ENCODE results near the gene PKLR.

The PKLR gene

DNA sequence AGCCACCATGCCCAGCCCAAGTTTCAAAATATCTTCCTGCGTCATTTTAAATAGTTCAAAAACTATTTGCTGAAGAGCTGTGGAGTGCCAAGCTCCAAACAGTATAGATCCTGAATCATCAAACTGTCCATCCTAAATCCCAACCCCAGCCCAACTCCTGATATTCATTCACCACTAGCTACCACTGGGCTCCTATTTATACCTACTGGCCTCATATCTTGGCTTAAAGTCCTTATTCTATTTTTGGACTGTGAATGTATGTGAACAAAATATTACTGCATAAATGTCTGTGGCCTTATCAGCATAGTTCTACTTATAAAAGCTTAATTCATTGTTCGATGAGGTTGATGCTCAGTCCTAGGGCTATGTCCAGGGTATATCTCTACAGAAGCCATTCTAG lies 33.9 kb downstream of the PKLR start:
- Mint-ChIP-seq H3K27me3 (no peaks in the 10 kb centered on the region), H3K4me1 (peaks cover 10% of the 10 kb centered on the region), H3K4me3 (no peak overlapping the region), H3K27ac (no peak overlapping the region), H3K9me3 (no peaks in the 10 kb centered on the region), H3K36me3 (peaks cover 25% of the 10 kb centered on the region)
- ATAC-seq (ENCODE audit: low read depth) = no peak
- no peak for DNase-seq (ENCODE audit: low spot score in 2 of 2)

GRCh38 chr1:155266553-155266952 lies 34.7 kb downstream of the PKLR start:
- DNase-seq (ENCODE audit: low spot score in 2 of 2) (no peak), ATAC-seq (ENCODE audit: low read depth) (no peak)
- H3K27me3 Mint-ChIP-seq = no peaks in the 10 kb centered on the region
- peaks cover 25% of the 10 kb centered on the region for H3K36me3 Mint-ChIP-seq
- no peaks in the 10 kb centered on the region for H3K9me3 Mint-ChIP-seq
- H3K4me1 Mint-ChIP-seq = peaks cover 10% of the 10 kb centered on the region
- no peak overlapping the region for H3K4me3 Mint-ChIP-seq
- no peak overlapping the region for H3K27ac Mint-ChIP-seq

GRCh38 chr1:155263067-155263466 lies 38.2 kb downstream of the PKLR start:
- DNase-seq (ENCODE audit: low spot score in 2 of 2) (no peak), ATAC-seq (ENCODE audit: low read depth) (no peak)
- Mint-ChIP-seq H3K9me3 (no peaks in the 10 kb centered on the region), H3K27ac (peak overlapping the region; percentile 78), H3K27me3 (no peaks in the 10 kb centered on the region), H3K36me3 (peaks cover 24% of the 10 kb centered on the region), H3K4me3 (peak overlapping the region; percentile 92), H3K4me1 (peaks cover 18% of the 10 kb centered on the region)

GRCh38 chr1:155261852-155262673 lies 39.2 kb downstream of the PKLR start, which contains the start of gene SCAMP3:
Gene SCAMP3, minus strand, starts transcription at chr1:155262360. Its CDS starts 209 bp downstream, at chr1:155262151.
- Mint-ChIP-seq H3K4me3 (peak within 1 kb of the TSS; percentile 92), H3K27ac (peak within 1 kb of the TSS; percentile 78), H3K9me3 (no peaks in the 10 kb centered on the region), H3K27me3 (no peaks in the 10 kb centered on the region), H3K36me3 (peaks cover 27% of the 10 kb centered on the region), H3K4me1 (peaks cover 17% of the 10 kb centered on the region)
- ATAC-seq (ENCODE audit: low read depth) = peak; percentile 99
- peak; percentile 72 to 74 for DNase-seq (ENCODE audit: low spot score in 2 of 2)

- ATAC-seq (ENCODE audit: low read depth) = no peak
- no peak for DNase-seq (ENCODE audit: low spot score in 2 of 2)
- Mint-ChIP-seq H3K27ac (peak overlapping the region; percentile 78), H3K27me3 (no peaks in the 10 kb centered on the region), H3K4me3 (peak overlapping the region; percentile 92), H3K36me3 (peaks cover 27% of the 10 kb centered on the region), H3K9me3 (no peaks in the 10 kb centered on the region), H3K4me1 (peaks cover 23% of the 10 kb centered on the region)
Measured at GRCh38 chr1:155261493-155261851, 39.8 kb downstream of the PKLR start.

GRCh38 chr1:155260276-155260675 lies 41.0 kb downstream of the PKLR start:
- Mint-ChIP-seq H3K4me1 (peaks cover 30% of the 10 kb centered on the region), H3K4me3 (peak overlapping the region; percentile 19), H3K27ac (peak overlapping the region; percentile 25), H3K27me3 (no peaks in the 10 kb centered on the region), H3K9me3 (no peaks in the 10 kb centered on the region), H3K36me3 (peaks cover 23% of the 10 kb centered on the region)
- no peak for ATAC-seq (ENCODE audit: low read depth)
- DNase-seq (ENCODE audit: low spot score in 2 of 2) = no peak

DNA sequence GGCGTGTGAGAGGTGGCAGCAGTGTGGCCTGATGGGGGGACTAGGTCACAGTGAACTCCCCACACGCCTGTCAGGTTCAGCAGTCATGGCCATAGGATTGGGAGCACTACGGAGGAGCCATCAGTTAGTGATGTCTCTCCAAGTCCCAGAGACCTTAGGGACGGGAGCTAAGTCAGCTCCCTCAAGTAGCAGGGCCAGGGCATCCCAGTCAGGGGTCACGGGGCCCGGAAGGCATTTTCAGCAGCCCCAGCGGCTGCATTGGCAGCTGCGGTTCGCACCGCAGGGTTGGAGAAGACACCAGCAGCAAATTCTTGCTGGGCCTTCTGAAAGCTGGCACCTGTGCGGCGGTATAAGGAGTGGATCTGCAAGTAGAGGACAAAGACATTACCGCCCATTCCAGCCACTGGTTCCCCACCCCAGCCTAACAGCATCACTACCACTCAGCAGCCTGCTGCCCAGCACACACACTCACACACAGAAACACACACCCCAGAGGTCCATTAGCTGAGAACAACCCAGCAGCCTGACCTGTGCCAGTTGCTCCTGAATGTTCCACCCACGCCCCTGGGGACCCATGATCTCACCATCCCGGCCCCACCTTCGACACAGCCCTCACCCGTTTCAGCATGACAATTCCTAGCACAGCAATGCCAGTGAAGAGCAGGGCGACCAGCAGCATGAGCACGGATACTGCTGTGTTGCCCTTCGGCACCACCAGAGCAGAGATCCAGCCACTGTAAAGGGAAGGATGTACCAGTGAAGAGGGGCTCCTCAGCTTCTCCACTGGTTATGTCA lies 45.0 kb downstream of the PKLR start:
- no peak overlapping the region for H3K27ac Mint-ChIP-seq
- DNase-seq (ENCODE audit: low spot score in 2 of 2) = no peak
- peak overlapping the region; percentile 90 for H3K4me3 Mint-ChIP-seq
- H3K9me3 Mint-ChIP-seq = no peaks in the 10 kb centered on the region
- ATAC-seq (ENCODE audit: low read depth) = no peak
- no peaks in the 10 kb centered on the region for H3K27me3 Mint-ChIP-seq
- peaks cover 39% of the 10 kb centered on the region for H3K4me1 Mint-ChIP-seq
- peaks cover 16% of the 10 kb centered on the region for H3K36me3 Mint-ChIP-seq

GRCh38 chr1:155255243-155256007 lies 45.8 kb downstream of the PKLR start, which contains the start of gene ENTREP3:
Gene ENTREP3, minus strand, starts transcription at chr1:155255483. Its CDS starts 606 bp downstream, at chr1:155254877.
- H3K27me3 Mint-ChIP-seq = no peaks in the 10 kb centered on the region
- H3K4me3 Mint-ChIP-seq = peak within 1 kb of the TSS; percentile 90
- H3K9me3 Mint-ChIP-seq = no peaks in the 10 kb centered on the region
- peaks cover 35% of the 10 kb centered on the region for H3K4me1 Mint-ChIP-seq
- peak; percentile 63 for ATAC-seq (ENCODE audit: low read depth)
- peak within 1 kb of the TSS; percentile 81 for H3K27ac Mint-ChIP-seq
- peak; percentile 54 to 62 for DNase-seq (ENCODE audit: low spot score in 2 of 2)
- peaks cover 14% of the 10 kb centered on the region for H3K36me3 Mint-ChIP-seq

DNA sequence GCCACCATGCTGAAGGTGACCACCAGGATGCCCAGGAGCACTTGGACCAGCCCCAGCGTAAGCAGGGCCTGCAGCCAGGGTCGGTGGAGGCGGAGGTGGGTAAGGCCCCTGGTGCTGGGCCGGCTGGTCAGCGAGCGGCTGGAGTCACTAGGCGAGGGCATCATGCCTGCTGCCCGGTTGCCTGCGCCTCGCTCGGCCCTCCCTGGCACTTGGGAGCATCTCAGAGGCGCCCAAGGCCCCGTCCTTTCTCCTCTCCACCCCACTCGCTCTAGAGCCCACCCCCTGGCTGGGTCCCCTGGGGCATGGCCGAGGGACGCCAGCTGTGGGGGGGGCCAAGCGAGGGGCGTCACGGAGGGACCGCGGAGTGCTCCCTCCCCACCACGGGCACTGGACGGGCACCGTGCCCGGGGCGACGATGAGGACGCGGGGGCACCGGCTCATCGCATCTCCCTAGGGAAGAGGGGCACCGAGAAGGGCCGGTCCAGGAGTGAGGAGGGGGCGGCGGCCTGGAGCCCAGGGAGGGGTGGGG lies 46.5 kb downstream of the PKLR start:
- Mint-ChIP-seq H3K4me1 (peaks cover 35% of the 10 kb centered on the region), H3K27ac (no peak overlapping the region), H3K4me3 (peak overlapping the region; percentile 90), H3K9me3 (no peaks in the 10 kb centered on the region), H3K36me3 (peaks cover 12% of the 10 kb centered on the region), H3K27me3 (no peaks in the 10 kb centered on the region)
- DNase-seq (ENCODE audit: low spot score in 2 of 2) (no peak), ATAC-seq (ENCODE audit: low read depth) (no peak)

DNA sequence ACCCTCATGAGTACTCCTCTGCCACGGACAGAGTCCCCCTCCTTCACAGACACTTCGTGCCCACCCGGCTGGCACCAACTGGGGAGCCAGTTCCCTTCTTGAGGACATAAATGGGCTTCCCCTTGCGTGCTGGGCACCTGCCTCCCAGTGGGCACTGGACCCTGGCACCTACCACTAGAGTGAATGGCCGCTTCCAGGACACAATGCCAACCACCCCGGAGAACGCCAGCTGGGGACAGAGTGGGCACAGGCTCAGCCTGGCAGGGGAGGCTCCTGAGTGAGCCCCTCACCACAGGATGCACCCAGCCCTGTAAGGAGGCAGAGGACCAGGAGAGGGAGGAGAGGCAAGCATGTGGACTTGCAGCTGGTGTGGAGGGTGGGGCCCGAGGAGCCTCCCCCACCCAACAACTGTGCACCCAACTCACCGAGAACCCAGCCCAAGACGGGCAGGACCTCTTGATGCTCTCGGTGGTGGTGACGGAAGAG lies 47.0 kb downstream of the PKLR start:
- H3K9me3 Mint-ChIP-seq = no peaks in the 10 kb centered on the region
- peak overlapping the region; percentile 84 for H3K4me3 Mint-ChIP-seq
- DNase-seq (ENCODE audit: low spot score in 2 of 2) (no peak), ATAC-seq (ENCODE audit: low read depth) (no peak)
- peaks cover 12% of the 10 kb centered on the region for H3K36me3 Mint-ChIP-seq
- H3K27ac Mint-ChIP-seq = peak overlapping the region; percentile 81
- no peaks in the 10 kb centered on the region for H3K27me3 Mint-ChIP-seq
- H3K4me1 Mint-ChIP-seq = peaks cover 35% of the 10 kb centered on the region

DNA sequence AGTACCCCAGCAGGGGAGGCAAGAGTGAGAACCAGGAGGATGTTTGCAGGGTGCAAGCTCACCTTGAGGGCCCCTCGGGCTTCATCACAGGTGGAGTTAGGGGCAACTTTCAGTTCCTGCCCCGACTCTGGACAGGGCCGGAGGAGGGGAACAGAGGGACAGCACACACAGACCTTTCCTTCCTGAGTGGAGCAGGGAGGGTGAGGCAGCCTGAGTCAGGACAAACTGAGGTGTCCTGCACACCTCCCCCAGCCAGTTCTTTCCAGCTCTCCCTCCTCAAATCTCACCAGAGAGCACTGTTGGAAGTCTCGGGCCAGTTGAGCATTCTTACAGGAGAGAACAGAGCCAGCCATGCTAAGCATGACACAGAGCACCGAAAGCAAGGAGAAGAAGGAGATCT lies 47.4 kb downstream of the PKLR start:
- DNase-seq (ENCODE audit: low spot score in 2 of 2) (no peak), ATAC-seq (ENCODE audit: low read depth) (no peak)
- H3K27ac Mint-ChIP-seq = peak overlapping the region; percentile 81
- peaks cover 12% of the 10 kb centered on the region for H3K36me3 Mint-ChIP-seq
- peaks cover 35% of the 10 kb centered on the region for H3K4me1 Mint-ChIP-seq
- no peaks in the 10 kb centered on the region for H3K9me3 Mint-ChIP-seq
- no peaks in the 10 kb centered on the region for H3K27me3 Mint-ChIP-seq
- H3K4me3 Mint-ChIP-seq = peak overlapping the region; percentile 84

GRCh38 chr1:155253208-155253607 lies 48.0 kb downstream of the PKLR start:
- peak overlapping the region; percentile 84 for H3K4me3 Mint-ChIP-seq

DNA sequence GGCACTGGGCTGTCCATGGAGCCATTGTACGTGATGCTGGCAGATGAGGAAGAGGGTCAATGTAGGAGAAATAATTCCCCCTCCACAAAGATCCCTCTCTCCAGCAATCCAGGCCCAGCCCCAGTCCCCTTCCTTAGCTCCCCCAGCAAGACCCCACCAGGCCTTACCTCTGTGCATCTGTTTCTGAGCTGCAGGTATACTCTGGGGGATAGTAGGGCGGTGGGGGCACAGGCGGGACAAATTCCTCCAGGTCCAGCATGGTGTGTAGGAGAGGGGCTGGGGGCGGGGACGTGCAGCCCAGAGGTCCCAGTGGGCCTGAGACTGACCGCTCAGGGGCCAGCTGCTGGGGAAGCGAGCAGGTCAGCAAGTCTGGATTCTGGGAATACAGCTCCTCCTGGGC lies 49.7 kb downstream of the PKLR start:
- Mint-ChIP-seq H3K27me3 (no peaks in the 10 kb centered on the region), H3K4me1 (peaks cover 29% of the 10 kb centered on the region), H3K9me3 (no peaks in the 10 kb centered on the region), H3K27ac (no peak overlapping the region), H3K4me3 (no peak overlapping the region), H3K36me3 (no peaks in the 10 kb centered on the region)
- ATAC-seq (ENCODE audit: low read depth) (no peak), DNase-seq (ENCODE audit: low spot score in 2 of 2) (no peak)

More at GRCh38 chr1:155253208-155253607, 48.0 kb downstream of the PKLR start:
- H3K27ac Mint-ChIP-seq = peak overlapping the region; percentile 81
- peaks cover 9% of the 10 kb centered on the region for H3K36me3 Mint-ChIP-seq
- no peaks in the 10 kb centered on the region for H3K27me3 Mint-ChIP-seq
- DNase-seq (ENCODE audit: low spot score in 2 of 2) (no peak), ATAC-seq (ENCODE audit: low read depth) (no peak)
- H3K9me3 Mint-ChIP-seq = no peaks in the 10 kb centered on the region
- H3K4me1 Mint-ChIP-seq = peaks cover 35% of the 10 kb centered on the region

All from memory B cell (primary cell).